Keratinocyte (primary cell): Measurements from ENCODE around the gene GRK6. TPM values are rescaled to one million over a fixed set of nuclear protein-coding genes. Genes with fewer than 3 reads are reported as not detected.

Experiments used
- DNase-seq: peaks from one replicate; pipeline ENCODE4 v3.0.0-alpha.2; 2011; ENCODE audit warnings: low read depth, missing footprints, low spot score
- FAIRE-seq: peaks from 2 replicates; lab custom pipeline; 2011; peaks lifted over from hg19 to GRCh38; lab: Jason Lieb, UNC
- H2AFZ ChIP-seq: 2 replicates; pipeline ENCODE4 v1.6.0; 2012; ENCODE audit warnings: low read length, control low read depth, inconsistent platforms; ENCODE audit not compliant: control insufficient read depth
- H3K27ac ChIP-seq: 2 replicates; pipeline ENCODE4 v1.5.1; 2011; ENCODE audit warnings: low read length; ENCODE audit not compliant: control insufficient read depth, insufficient read depth
- H3K27me3 ChIP-seq: 3 replicates; pipeline ENCODE4 v1.6.0; 2011; ENCODE audit warnings: low read length; ENCODE audit not compliant: control insufficient read depth, insufficient read depth; ENCODE audit errors: extremely low read depth
- H3K36me3 ChIP-seq, 2 experiments: 2 replicates in 1 of 2; 3 replicates in 1 of 2; pipeline ENCODE4 v1.5.1; 2011; ENCODE audit warnings: low read length in 2 of 2, mild to moderate bottlenecking in 1 of 2; ENCODE audit not compliant: control insufficient read depth in 2 of 2, insufficient read depth in 2 of 2; ENCODE audit errors: extremely low read depth in 1 of 2
- H3K4me1 ChIP-seq: 3 replicates; pipeline ENCODE4 v1.5.1; 2011; ENCODE audit warnings: low read length; ENCODE audit not compliant: control insufficient read depth, insufficient read depth; ENCODE audit errors: extremely low read depth
- H3K4me2 ChIP-seq: 3 replicates; pipeline ENCODE4 v1.6.0; 2011; ENCODE audit warnings: low read depth, low read length; ENCODE audit not compliant: control insufficient read depth, insufficient read depth; ENCODE audit errors: extremely low read depth
- H3K4me3 ChIP-seq, 3 experiments: fragments of 200-600 bp in 1 of 3; sonication (generic) in 1 of 3; 2 replicates in 2 of 3; 3 replicates in 1 of 3; pipeline ENCODE4 v1.5.1; 2011 to 2016; ENCODE audit warnings: low read length in 3 of 3, mild to moderate bottlenecking in 3 of 3, control low read depth in 2 of 3, inconsistent platforms in 1 of 3, low read depth in 1 of 3, mixed read lengths in 1 of 3, mixed run types in 1 of 3, moderate library complexity in 1 of 3; ENCODE audit not compliant: control insufficient read depth in 2 of 3, insufficient read depth in 2 of 3; ENCODE audit errors: extremely low read depth in 1 of 3
- H3K79me2 ChIP-seq: 2 replicates; pipeline ENCODE4 v1.6.0; 2012; ENCODE audit warnings: low read length; ENCODE audit not compliant: control insufficient read depth, insufficient read depth
- H3K9ac ChIP-seq: 3 replicates; pipeline ENCODE4 v1.6.0; 2011; ENCODE audit warnings: low read length; ENCODE audit not compliant: control insufficient read depth, insufficient read depth; ENCODE audit errors: extremely low read depth
- H3K9me1 ChIP-seq: 3 replicates; pipeline ENCODE4 v1.6.0; 2011; ENCODE audit warnings: low read length; ENCODE audit not compliant: control insufficient read depth, insufficient read depth; ENCODE audit errors: extremely low read depth
- H3K9me3 ChIP-seq: 2 replicates; pipeline ENCODE4 v1.5.1; 2012; ENCODE audit warnings: low read depth, low read length; ENCODE audit not compliant: control insufficient read depth
- H4K20me1 ChIP-seq: 3 replicates; pipeline ENCODE4 v1.6.0; 2011; ENCODE audit warnings: low read length; ENCODE audit not compliant: control insufficient read depth, insufficient read depth; ENCODE audit errors: extremely low read depth
- CTCF ChIP-seq, 3 experiments: IDR thresholded peaks in 1 of 3; conservative IDR thresholded peaks in 1 of 3; optimal IDR thresholded peaks in 1 of 3; 2 replicates in 2 of 3; 3 replicates in 1 of 3; pipeline versions ENCODE3 to v1.5.1; 2011; ENCODE audit warnings: low read length in 3 of 3, mild to moderate bottlenecking in 3 of 3, moderate library complexity in 2 of 3, control low read depth in 1 of 3, inconsistent platforms in 1 of 3; ENCODE audit not compliant: insufficient read depth in 2 of 3; ENCODE audit errors: extremely low read depth in 1 of 3
- EZH2 ChIP-seq: IDR thresholded peaks from one replicate; pipeline ENCODE4 v1.6.1; 2012; ENCODE audit warnings: inconsistent platforms, mild to moderate bottlenecking, low read length, moderate library complexity
- dilution Hi-C: fragments of 300-500 bp; cut with MboI; formaldehyde crosslinking; loops from one replicate; pipeline ENCODE4 v1.7.0; 2020; ENCODE audit warnings: low sequenced_read_pairs; ENCODE audit not compliant: extremely low pct_ligation_motif_present
- polyA plus RNA-seq, 5 experiments: library from polyadenylated mRNA; depleted of rRNA in 3 of 5; stranded (reverse) in 3 of 5; stranded (forward) in 1 of 5; unstranded in 1 of 5; fragments of >200 nt; gene quantifications; 1 replicate in 1 of 5; 2 replicates in 3 of 5; 3 replicates in 1 of 5; pipeline versions ENCODE4 v1.2.1 to v1.2.3, GENCODE V29; 2011 to 2012; ENCODE audit warnings: missing spikeins in 2 of 5, low read depth in 1 of 5, low replicate concordance in 1 of 5

GRK6 gene
- polyA plus RNA-seq, 1 donor (not counting 4 experiments of a cell fraction or from before 2014, with no cell fraction given) = 29.9 TPM

- Histone ChIP-seq H2AFZ (no peak overlapping the region), H3K4me3 (peak overlapping the region; percentile 77 to 93 (median 86)), H4K20me1 (no peaks in the 10 kb centered on the region), H3K79me2 (peaks cover 33% of the 10 kb centered on the region), H3K4me1 (peaks cover 61% of the 10 kb centered on the region), H3K9me3 (no peaks in the 10 kb centered on the region), H3K27ac (peak overlapping the region; percentile 86), H3K36me3 (peaks cover 13 to 26% of the 10 kb centered on the region in 2 experiments), H3K9ac (peak overlapping the region; percentile 89), H3K9me1 (no peaks in the 10 kb centered on the region), H3K4me2 (peak overlapping the region; percentile 100), H3K27me3 (no peaks in the 10 kb centered on the region)
- FAIRE-seq (no peak), DNase-seq (no peak)
- TF ChIP-seq EZH2 (no peak), CTCF (optimal IDR thresholded peaks at IDR 0.05 in 1 of 3, IDR thresholded peaks at IDR 0.05 in 1 of 3, conservative IDR thresholded peaks at IDR 0.05 in 1 of 3; ENCODE audit: extremely low read depth in 1 of 3, insufficient read depth in 2 of 3, low read length in 3 of 3) (no peak)
- dilution Hi-C loops = no loop called here
These were observed 1.6 kb downstream of the GRK6 start for GRCh38 chr5:177427919-177428573.

GRCh38 chr5:177428574-177429217 is 2.2 kb downstream of the GRK6 start:
- H4K20me1 ChIP-seq = no peaks in the 10 kb centered on the region
- H3K79me2 ChIP-seq = peaks cover 33% of the 10 kb centered on the region
- FAIRE-seq (no peak), DNase-seq (no peak)
- no peaks in the 10 kb centered on the region for H3K9me1 ChIP-seq
- no peaks in the 10 kb centered on the region for H3K9me3 ChIP-seq
- no peaks in the 10 kb centered on the region for H3K27me3 ChIP-seq
- TF ChIP-seq CTCF (optimal IDR thresholded peaks at IDR 0.05 in 1 of 3, IDR thresholded peaks at IDR 0.05 in 1 of 3, conservative IDR thresholded peaks at IDR 0.05 in 1 of 3; ENCODE audit: extremely low read depth in 1 of 3, insufficient read depth in 2 of 3, low read length in 3 of 3) = no peak
- TF ChIP-seq EZH2 = no peak
- no peak overlapping the region for H2AFZ ChIP-seq
- peak overlapping the region; percentile 20 for H3K9ac ChIP-seq
- H3K4me3 ChIP-seq = no peak overlapping the region
- peak overlapping the region; percentile 8 for H3K27ac ChIP-seq
- peak overlapping the region; percentile 30 for H3K4me2 ChIP-seq
- dilution Hi-C loops = no loop called here
- H3K4me1 ChIP-seq = peaks cover 66% of the 10 kb centered on the region
- peaks cover 15 to 31% of the 10 kb centered on the region in 2 experiments for H3K36me3 ChIP-seq
